HG03060 (cell line): ENCODE results near the gene PLCH2.

Source experiments
- ATAC-seq: cut with Tn5 transposase; IDR thresholded peaks from one replicate; pipeline ENCODE4 v1.9.1; 2021; ENCODE audit warnings: low read depth, moderate number of reproducible peaks; ENCODE audit not compliant: unreplicated experiment

PLCH2 gene

GRCh38 chr1:2459757-2460156 is 16.3 kb upstream of the PLCH2 start:
- no peak for ATAC-seq

DNA sequence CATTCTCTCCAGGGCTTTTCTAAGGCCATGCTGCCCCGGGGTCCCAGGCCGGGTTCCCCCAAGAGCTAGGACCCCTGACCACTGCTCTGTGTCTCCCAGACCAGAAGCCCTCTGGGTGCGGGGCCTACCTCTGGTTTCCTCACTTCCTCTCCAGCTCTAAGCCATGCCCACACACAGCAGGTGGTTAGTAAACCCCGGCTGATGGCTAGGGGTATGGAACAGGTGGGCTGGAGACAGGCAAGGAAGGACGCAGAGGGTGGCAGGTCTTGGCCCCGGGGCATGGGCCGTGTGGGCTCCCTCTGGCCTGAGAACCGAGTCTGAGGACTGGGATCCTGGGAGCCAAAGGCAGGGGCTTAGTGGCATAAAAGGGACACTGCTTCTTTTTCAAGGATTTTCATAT is 15.9 kb upstream of the PLCH2 start:
- ATAC-seq = no peak

GRCh38 chr1:2460996-2461751 is 14.9 kb upstream of the PLCH2 start:
- ATAC-seq = no peak

DNA sequence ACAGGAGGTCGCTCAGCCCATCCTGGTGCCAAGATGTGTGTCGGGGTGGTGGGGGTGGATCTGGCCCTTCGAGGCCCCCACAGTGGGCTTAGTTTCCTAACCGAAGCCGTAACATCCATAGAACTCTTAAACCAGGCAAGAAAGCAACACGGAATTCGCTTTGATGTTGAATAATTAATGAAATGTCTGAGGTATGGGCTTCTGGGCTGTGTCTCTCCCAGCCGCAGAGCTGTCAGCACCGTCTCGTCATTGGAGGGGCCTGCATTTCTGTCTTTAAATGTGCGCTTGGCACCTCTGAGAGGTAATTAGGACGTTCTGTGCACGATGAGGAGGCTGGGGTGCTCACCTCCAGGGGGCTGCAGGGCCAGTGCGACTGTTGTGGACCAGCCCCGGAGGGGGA is 13.3 kb upstream of the PLCH2 start:
- ATAC-seq = no peak

GRCh38 chr1:2463396-2463795 is 12.7 kb upstream of the PLCH2 start:
- no peak for ATAC-seq

- no peak for ATAC-seq
Measured at GRCh38 chr1:2465371-2466269, 10.5 kb upstream of the PLCH2 start.

DNA sequence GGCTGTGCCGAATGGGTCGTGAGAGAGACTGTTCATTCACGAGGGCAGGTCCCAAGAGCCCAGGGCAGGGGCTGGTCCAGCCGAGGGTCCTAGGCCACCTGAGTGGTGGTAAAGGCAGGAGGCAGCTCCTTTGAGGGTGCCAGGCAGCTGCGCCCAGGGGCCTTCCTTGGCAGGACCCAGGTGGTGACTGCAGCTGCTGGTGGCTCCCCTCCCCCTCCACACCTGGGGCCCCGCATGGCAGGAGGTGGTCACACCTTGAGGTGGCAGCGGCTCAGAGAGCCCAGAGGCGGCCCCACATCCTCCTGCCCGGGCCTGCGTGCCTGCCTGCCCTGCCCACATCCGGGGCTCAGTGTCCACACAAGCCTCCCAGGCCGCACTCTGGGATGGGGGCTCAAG is 9.8 kb upstream of the PLCH2 start:
- no peak for ATAC-seq

DNA sequence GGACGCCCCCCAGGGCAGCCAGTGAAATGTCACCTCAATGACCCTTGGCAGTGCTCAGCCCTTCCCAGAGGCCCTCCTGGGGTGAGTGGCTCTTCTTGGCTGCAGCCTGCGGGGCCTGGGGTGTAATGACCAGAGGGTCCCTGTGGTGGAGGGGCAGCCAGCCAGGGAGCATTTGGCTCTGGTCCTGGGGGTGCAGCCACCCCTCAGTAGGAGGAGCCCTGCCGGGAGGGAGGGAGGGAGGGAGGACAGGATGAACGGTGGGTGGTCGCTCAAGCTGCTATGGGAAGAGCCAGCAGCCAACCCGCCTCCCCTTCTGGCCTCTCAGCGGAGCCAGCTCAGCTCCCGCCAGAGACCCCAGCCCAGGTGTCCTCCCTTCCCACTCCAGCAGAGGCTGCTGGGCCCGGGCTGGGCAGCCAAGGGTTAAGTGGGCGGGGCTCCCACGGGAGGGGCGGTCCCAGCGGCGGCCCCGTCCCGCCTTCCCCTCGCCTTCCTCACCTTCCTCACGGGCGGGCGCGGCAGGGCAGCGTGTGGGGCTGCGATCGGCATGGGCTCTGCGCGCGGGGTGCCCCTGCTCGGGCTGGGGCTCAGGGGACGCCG is 9.0 kb upstream of the PLCH2 start:
- no peak for ATAC-seq

DNA sequence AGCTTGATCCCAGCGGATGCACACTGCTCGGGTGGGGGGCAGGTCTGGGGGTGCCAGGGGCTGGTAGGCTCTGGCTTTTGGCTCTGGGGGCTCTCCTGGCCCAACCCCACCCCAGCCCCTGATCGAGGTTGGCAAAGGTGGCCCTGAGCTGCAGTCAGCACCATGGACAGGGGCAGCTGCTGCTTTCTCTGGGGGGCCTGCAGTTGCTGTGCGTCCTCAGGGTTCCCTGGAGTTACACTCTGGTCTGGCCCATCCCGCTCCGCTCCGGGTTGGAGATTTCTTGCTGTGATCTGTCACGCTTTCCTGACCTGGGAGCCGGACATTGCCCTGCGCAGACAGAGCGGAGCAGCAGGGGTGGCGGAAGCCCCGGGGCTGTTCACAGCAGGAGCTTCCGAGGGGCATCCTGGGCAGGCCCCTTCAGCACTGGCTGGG is 8.0 kb upstream of the PLCH2 start:
- no peak for ATAC-seq

DNA sequence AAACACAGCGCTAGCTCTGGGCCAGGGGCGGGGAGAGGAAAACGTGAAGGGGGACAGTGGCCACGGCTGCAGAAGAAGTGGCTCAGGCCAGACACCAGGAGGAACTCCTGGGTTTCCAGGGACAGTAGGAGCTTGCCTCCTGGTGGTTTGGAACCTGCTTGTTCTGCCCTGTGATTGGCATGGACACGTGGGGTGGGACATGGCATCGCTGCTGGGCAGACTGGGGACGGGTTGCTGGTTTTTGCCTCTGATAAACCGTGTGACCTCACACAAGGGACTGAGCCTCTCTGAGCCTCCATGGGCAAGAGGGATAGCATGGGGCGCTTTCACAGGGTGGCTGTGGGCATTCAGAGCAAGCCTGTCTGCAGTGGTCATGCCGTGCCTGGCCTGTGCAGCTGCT is 7.5 kb upstream of the PLCH2 start:
- ATAC-seq = no peak

DNA sequence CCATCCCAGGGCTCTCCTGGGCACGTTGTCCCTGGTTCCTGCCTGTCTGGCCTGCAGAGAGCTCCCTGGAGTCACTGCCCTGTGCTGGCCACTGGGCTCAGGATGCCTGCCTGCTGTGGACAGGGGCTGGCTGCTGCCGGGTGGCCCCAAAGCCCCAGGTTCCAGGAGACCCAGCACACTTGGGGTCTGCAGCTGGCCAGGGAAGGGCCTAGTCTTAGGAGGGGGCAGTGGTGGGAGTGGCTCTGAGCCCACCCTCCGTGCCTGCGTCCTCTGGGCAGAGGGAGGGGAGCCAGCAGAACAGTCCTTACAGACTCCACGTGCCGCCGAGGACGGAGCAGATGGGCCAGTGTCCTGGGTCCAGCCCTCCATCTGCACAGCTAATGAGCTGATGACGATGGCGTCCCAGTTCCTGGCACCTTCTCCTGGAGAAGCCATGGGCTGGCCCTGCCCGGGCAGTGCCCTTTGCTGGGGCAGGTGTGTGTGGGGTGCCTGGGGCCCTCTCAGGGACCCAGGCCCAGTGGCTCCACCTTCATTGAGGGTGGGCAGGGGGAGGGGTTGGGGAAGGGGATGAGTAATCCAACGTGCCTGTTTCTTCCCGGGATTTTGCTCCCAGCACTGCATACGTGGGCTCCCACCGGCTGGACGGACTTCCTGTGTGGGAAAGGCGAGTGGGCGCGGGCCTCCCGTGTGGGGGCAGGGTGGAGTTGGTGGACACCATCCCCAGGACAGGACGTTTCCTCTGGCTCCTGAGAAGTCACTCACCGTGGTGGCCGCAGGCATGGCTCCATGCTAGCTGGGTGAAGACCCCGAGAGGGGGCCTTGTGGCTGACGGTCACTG is 6.8 kb upstream of the PLCH2 start:
- no peak for ATAC-seq

DNA sequence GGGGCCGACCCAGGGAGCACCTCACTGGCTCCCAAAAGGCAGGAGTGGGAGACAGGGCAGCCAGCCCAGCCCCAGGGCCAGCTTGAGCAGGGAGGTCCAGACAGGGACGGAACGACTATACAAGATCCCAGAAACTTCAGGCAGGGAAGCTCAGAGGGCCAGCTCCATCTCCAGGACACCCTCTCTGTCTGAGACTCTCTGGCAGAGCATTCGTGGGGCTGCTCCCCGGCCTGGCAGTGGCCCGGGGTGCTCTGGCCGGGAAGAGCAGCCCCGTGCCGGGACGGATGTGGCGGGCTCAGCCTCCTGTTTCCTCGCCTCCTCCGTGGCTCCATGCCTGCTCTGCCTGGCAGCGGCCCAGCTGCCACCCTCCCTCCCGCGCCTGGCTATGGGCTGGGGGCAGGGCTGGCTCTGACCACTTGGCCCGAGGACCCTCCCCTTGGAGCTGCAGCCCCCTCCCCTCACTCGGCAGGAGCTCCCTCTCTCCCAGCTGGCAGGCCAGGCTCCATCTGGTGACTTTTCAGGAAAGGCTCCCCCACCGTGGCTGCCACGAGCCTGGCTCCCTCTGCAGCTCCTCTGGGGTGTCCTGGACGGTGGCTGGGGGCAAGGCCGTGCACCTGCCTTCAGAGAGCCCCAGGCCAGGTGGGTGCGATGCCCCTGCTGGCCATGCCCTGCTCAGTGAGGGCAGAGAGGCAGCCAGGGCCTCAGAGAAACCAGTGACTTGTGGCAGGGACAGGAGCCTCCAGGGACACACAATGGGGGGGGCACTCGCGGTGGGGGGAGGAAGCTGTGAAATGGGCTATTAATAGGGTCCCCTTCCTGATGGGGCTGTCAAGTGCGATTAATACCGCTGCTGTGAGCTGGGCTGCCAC is 5.6 kb upstream of the PLCH2 start:
- ATAC-seq = no peak

DNA sequence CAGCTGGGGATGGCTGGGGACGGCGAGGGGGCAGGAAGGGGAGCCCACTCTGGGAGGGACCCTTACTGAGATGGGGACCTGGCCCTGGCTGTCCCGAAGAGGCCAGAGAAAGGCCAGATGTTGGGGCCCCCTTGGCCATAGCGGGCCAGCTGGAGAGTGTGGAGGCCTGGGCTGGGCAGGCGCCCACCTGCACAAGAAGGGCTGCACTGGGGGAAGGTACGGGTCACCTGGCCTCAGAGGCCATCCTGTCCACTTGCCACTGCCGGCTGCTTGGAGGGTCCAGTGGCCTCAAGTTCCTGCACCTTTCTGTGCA is 5.0 kb upstream of the PLCH2 start:
- ATAC-seq = no peak

DNA sequence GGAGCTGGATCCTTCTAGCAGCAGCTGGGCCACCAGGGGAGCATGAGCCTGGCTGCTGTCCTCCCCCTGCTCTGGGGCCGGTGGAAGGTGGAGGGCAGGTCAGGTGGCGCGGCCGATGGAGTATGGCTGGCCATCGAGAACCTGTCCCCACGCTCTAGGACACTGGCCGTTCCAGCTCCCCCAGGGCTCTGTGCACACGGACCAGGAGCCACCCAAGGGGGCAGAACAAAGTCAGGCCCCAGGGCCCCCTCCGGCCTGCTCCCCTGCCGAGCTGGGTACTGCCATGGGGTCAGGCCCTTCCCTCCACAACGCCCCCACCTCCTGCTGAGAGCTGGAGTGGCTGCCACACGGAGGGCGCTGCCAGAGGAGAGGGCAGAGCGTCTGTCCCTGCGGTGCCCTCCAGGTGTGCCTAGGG is 4.5 kb upstream of the PLCH2 start:
- ATAC-seq = no peak

DNA sequence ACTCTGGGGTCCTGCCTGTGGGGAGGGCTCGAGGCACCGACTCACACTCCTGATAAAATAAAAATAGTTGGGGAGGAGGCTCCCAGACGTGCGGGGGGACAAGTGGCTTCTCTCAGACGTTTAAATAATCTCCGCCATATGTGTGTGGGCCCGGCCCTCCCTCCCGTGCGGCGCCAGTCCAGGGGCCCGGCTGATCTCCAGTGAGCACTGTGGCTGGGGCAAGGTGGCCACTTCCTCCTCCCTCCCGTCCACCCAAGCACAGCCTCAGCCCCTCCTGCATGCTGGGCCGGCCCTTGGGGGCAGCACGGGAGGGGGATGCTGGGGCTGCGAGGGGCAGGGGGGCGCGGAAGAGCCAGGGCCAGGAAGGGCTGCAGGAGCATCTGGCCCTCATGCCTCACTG is 4.0 kb upstream of the PLCH2 start:
- ATAC-seq = no peak

- ATAC-seq = no peak
Measured at GRCh38 chr1:2472561-2473177, 3.4 kb upstream of the PLCH2 start.

- no peak for ATAC-seq
Measured at GRCh38 chr1:2473198-2473597, 2.9 kb upstream of the PLCH2 start.

DNA sequence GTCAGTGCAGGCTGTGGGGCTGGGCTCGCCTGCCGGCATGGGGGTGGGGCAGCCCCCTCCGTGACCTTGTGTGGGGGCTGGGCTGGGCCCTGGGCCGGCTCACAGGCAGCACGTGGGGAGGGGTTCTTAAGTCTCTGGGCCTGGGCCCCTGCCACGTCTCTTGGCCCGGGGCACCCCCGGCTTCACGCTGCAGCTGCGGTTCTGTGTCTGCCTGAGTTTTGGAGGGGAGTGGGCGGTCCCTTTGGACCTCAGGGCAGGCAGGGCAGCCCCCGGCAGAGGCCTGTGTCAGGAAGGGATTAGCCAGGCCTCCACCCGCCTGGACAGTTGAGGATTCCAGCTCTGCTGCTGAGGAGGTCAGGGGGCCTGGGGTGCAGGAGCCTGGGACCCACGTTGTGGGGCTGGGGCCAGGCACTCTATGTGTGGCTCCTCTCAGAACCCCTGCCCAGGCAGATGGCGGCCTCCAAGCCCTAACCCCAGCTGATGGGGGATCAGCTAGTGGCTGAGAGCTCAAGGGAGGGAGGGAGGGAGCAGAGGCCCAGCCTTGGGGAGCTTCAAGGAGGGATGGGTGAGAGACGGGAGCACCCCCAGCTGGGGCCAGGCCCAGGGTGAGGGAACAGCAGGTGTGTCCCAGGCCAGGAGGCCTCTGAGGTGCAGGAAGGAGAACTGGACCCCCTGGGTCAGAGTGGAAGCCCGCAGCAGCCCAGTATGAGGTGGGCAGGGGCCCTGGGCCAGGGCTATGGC is 1.8 kb upstream of the PLCH2 start:
- no peak for ATAC-seq

- ATAC-seq = no peak
Measured at GRCh38 chr1:2474933-2475371, 1.1 kb upstream of the PLCH2 start.
